OCI-LY3 (cell line): ENCODE data around the gene NRXN3.

Experiments
- CTCF ChIP-seq: fragments of 200-600, 300-600 bp; sonication (generic); IDR thresholded peaks from 2 replicates; pipeline ENCODE4 v1.5.1; 2014; ENCODE audit warnings: antibody characterized with exemption, low read length, low read depth
- EZH2phosphoT487 ChIP-seq: fragments of 200-600 bp; shearing (Covaris generic); IDR thresholded peaks from 2 replicates; pipeline ENCODE4 v1.6.1; 2018; ENCODE audit warnings: antibody characterized with exemption, mixed run types, low read depth

GRCh38 chr14:79783041-79783440 lies 1612.9 kb downstream of the NRXN3 start:
- TF ChIP-seq CTCF (no peak), EZH2phosphoT487 (no peak)
